Osteocyte (in vitro differentiated cells): ENCODE measurements around the gene ATF6. TPM values are rescaled to one million over a fixed set of nuclear protein-coding genes. Genes with fewer than 3 reads are reported as not detected.

Source experiments
- DNase-seq: peaks from one replicate; pipeline ENCODE4 v3.0.0; 2021; ENCODE audit warnings: mixed read lengths; ENCODE audit not compliant: unreplicated experiment; ENCODE audit errors: extremely low spot score
- H3K27ac Mint-ChIP-seq: one replicate; pipeline ENCODE4 v1.8.0; 2021; ENCODE audit warnings: mild to moderate bottlenecking, mixed read lengths; ENCODE audit not compliant: unreplicated experiment
- H3K27me3 Mint-ChIP-seq: one replicate; pipeline ENCODE4 v1.8.0; 2021; ENCODE audit warnings: mixed read lengths; ENCODE audit not compliant: unreplicated experiment
- H3K36me3 Mint-ChIP-seq: one replicate; pipeline ENCODE4 v1.8.0; 2021; ENCODE audit warnings: mixed read lengths; ENCODE audit not compliant: unreplicated experiment
- H3K4me1 Mint-ChIP-seq: one replicate; pipeline ENCODE4 v1.8.0; 2021; ENCODE audit warnings: mixed read lengths; ENCODE audit not compliant: unreplicated experiment
- H3K4me3 Mint-ChIP-seq: one replicate; pipeline ENCODE4 v1.8.0; 2021; ENCODE audit warnings: mild to moderate bottlenecking, moderate library complexity, mixed read lengths; ENCODE audit not compliant: unreplicated experiment
- H3K9me3 Mint-ChIP-seq: one replicate; pipeline ENCODE4 v1.8.0; 2021; ENCODE audit warnings: mixed read lengths; ENCODE audit not compliant: unreplicated experiment
- total RNA-seq: library from RNA; stranded (reverse); gene quantifications from 2 replicates; pipeline ENCODE4 v1.2.1, GENCODE V29; 2021
- TF ChIP-seq, protein P1 (sequence below): fragments of 200-600 bp; sonication (generic); IDR thresholded peaks from 2 replicates; pipeline ENCODE4 v1.5.0; 2021; ENCODE audit warnings: antibody characterized with exemption, mild to moderate bottlenecking, moderate library complexity

The ATF6 gene
- total RNA-seq, 1 donor from 2014 or later = 29.7 TPM

DNA sequence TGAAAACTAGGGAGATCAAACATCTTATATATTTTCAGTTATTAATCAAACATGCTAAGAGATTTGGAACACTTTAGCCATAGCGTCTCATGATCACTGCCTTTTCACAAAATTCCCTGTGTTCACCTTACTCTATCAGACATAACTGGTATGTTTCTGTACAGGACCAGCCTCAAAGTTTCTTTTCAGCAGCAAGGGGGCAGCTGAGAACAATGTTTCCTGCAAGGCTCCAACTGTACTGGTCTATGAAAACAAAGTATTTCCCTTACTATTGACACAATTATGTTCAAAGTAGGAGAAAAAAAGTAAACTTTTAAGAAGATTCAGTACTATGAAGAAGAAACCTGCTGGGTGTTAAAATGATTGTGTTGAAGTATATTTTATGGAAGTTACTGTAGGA is 98.5 kb downstream of the ATF6 start:
- H3K4me1 Mint-ChIP-seq = peaks cover 58% of the 10 kb centered on the region
- peaks cover 16% of the 10 kb centered on the region for H3K36me3 Mint-ChIP-seq
- TF ChIP-seq, protein P1, sequence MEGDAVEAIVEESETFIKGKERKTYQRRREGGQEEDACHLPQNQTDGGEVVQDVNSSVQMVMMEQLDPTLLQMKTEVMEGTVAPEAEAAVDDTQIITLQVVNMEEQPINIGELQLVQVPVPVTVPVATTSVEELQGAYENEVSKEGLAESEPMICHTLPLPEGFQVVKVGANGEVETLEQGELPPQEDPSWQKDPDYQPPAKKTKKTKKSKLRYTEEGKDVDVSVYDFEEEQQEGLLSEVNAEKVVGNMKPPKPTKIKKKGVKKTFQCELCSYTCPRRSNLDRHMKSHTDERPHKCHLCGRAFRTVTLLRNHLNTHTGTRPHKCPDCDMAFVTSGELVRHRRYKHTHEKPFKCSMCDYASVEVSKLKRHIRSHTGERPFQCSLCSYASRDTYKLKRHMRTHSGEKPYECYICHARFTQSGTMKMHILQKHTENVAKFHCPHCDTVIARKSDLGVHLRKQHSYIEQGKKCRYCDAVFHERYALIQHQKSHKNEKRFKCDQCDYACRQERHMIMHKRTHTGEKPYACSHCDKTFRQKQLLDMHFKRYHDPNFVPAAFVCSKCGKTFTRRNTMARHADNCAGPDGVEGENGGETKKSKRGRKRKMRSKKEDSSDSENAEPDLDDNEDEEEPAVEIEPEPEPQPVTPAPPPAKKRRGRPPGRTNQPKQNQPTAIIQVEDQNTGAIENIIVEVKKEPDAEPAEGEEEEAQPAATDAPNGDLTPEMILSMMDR = peak; percentile 79
- H3K27ac Mint-ChIP-seq = peak overlapping the region; percentile 69
- no peak overlapping the region for H3K4me3 Mint-ChIP-seq
- DNase-seq = no peak
- no peaks in the 10 kb centered on the region for H3K27me3 Mint-ChIP-seq
- H3K9me3 Mint-ChIP-seq = no peaks in the 10 kb centered on the region

DNA sequence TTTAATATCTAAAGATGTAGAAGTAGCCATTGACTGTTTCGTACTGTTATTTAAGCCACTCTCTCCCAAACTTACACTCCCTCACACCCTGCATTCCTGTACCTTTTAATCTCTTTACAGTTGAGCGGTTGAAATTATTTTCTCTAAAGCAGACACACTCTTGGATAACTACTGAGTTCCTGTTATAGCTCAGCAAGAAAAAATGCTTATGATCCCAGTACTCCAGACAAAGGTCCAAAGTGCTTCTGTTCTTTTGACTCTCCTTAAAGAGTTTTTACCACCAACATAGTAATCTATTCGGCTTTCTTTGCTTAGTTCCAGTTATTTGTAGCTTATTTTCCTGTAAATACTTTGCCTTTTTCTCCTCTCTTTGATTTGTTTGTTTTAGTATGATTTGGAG is 100.1 kb downstream of the ATF6 start:
- no peak overlapping the region for H3K4me3 Mint-ChIP-seq
- H3K27ac Mint-ChIP-seq = peak overlapping the region; percentile 36
- H3K36me3 Mint-ChIP-seq = peaks cover 21% of the 10 kb centered on the region
- TF ChIP-seq, protein P1 = no peak
- peaks cover 54% of the 10 kb centered on the region for H3K4me1 Mint-ChIP-seq
- no peak for DNase-seq
- no peaks in the 10 kb centered on the region for H3K27me3 Mint-ChIP-seq
- H3K9me3 Mint-ChIP-seq = no peaks in the 10 kb centered on the region

DNA sequence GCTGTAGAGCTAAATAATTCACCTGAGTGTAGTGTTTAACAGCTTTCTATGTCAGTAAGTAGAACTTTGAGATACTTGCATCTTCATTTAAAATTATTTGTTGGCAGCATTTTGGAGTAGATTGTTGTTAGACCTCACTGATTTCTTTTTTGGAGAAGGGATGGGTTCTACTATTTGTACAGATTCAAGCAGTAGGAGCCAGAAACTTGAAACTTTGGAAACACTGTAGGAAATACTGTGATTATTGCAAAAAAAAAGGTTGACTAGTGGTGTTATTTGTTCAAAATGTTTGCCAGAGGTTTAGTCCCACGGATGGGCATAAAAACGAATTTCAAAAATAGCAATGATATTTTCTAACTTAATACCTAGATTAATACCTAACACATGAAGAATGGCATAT is 102.7 kb downstream of the ATF6 start:
- Mint-ChIP-seq H3K4me3 (no peak overlapping the region), H3K36me3 (peaks cover 25% of the 10 kb centered on the region), H3K4me1 (peaks cover 52% of the 10 kb centered on the region), H3K9me3 (no peaks in the 10 kb centered on the region), H3K27ac (no peak overlapping the region), H3K27me3 (no peaks in the 10 kb centered on the region)
- DNase-seq = no peak
- TF ChIP-seq, protein P1 = no peak

DNA sequence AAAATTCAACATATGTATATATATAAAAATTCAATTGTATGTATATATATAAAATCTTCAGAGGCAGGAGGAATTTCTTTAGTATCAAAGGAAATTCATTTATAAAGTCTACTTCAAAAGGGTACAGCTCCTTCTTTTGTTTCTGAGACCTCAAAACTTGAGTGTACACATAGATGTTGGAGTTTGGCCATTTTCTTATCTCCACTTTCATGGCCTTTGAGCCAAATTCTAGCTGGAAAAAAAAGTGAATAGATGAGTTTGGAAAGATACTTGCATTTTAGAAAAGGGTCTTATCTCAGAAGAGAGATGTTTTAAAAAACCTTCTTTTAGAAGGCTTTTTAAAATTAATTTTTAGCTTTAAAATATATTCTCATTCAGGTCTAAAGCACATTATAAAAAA is 103.2 kb downstream of the ATF6 start:
- Mint-ChIP-seq H3K4me3 (no peak overlapping the region), H3K4me1 (peaks cover 47% of the 10 kb centered on the region), H3K9me3 (no peaks in the 10 kb centered on the region), H3K36me3 (peaks cover 25% of the 10 kb centered on the region), H3K27ac (no peak overlapping the region), H3K27me3 (no peaks in the 10 kb centered on the region)
- TF ChIP-seq, protein P1 = no peak
- DNase-seq = no peak

DNA sequence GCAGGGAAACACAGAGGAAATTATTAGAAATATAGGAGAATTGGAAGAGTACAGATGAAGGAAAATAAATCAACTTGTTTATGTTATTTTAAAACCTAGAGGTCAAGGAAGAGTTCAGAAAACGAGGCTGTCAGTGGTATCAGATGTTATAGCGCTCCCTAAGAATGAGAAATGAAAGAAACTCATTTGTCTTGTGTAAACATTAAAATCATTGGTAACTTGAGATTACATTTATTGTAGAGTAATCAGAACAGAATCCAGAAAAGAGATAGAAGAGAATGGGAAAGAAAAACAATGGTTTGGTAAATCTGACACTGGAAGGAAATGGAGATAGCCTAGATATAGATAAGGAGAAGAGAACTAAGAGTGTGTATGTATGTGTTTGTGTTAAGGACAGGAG is 106.4 kb downstream of the ATF6 start:
- peaks cover 18% of the 10 kb centered on the region for H3K4me1 Mint-ChIP-seq
- H3K4me3 Mint-ChIP-seq = no peak overlapping the region
- H3K9me3 Mint-ChIP-seq = no peaks in the 10 kb centered on the region
- TF ChIP-seq, protein P1 = no peak
- H3K27ac Mint-ChIP-seq = peak overlapping the region; percentile 39
- H3K27me3 Mint-ChIP-seq = no peaks in the 10 kb centered on the region
- H3K36me3 Mint-ChIP-seq = peaks cover 18% of the 10 kb centered on the region
- DNase-seq = no peak
